ENCODE data around the gene FBXL7. TPM values are rescaled to one million over a fixed set of nuclear protein-coding genes. Genes with fewer than 3 reads are reported as not detected.

The FBXL7 gene
- total and polyA plus RNA-seq, 9 of the 15 experiments (the other 6 are each of a cell fraction or from before 2014, with no cell fraction given) = 0.04 to 0.08 TPM; not detected in 7

GRCh38 chr5:15731699-15732098, 231.7 kb downstream of the FBXL7 start (continued):
- TF ChIP-seq STAT5B (CRISPR knock-in tag; IDR thresholded peaks at IDR 0.05) (no peak), MAFG (tag; conservative IDR thresholded peaks at IDR 0.05) (no peak)

- Histone ChIP-seq H3K4me2 (ENCODE audit: insufficient read depth, low read length) (no peak overlapping the region), H2AFZ (ENCODE audit: low read depth, low read length) (no peak overlapping the region), H4K20me1 (replicated peaks; ENCODE audit: control insufficient read depth, insufficient read depth, low read length) (no peaks in the 10 kb centered on the region), H3K4me3 (no peak overlapping the region), H3K9ac (ENCODE audit: insufficient read depth in 1 of 2, low read depth in 2 of 2, low read length in 2 of 2) (no peak overlapping the region), H3K27ac (ENCODE audit: extremely low read depth, low read depth, low read length) (no peak overlapping the region), H3K79me2 (ENCODE audit: control insufficient read depth, insufficient read depth, low read length) (no peaks in the 10 kb centered on the region), H3K9me1 (ENCODE audit: control insufficient read depth, insufficient read depth, low read length) (no peaks in the 10 kb centered on the region), H3K36me3 (ENCODE audit: control insufficient read depth, insufficient read depth, low read length) (no peaks in the 10 kb centered on the region), H3K27me3 (ENCODE audit: control insufficient read depth in 2 of 2, insufficient read depth in 2 of 2, low read length in 2 of 2) (no peaks in the 10 kb centered on the region), H3K9me3 (replicated peaks; ENCODE audit: control insufficient read depth, insufficient read depth, low read depth, low read length) (no peaks in the 10 kb centered on the region; the same call in 1 of the 2 replicates), H3K4me1 (replicated peaks in 1 of 2; ENCODE audit: control insufficient read depth in 2 of 2, insufficient read depth in 2 of 2, low read length in 2 of 2) (no peaks in the 10 kb centered on the region)
- no peak for TF ChIP-seq PTTG1 (tag; IDR thresholded peaks at IDR 0.05; ENCODE audit: low read depth)
- no peak for TF ChIP-seq ZNF639 (CRISPR knock-in tag; conservative IDR thresholded peaks at IDR 0.05 in 1 of 2, IDR thresholded peaks at IDR 0.05 in 1 of 2)
- intact Hi-C loops (cut with micrococcal nuclease) = no loop called here
- FAIRE-seq = no peak
- BruUV-seq (replicated peaks) = no TSS peak
- no peak for ATAC-seq
- 0% methylated on average over 7 of the region's 7 CpGs for WGBS (ENCODE audit: insufficient coverage, low coverage, missing lambda C conversion rate)
- no peak for DNase-seq (ENCODE audit: extremely low read depth in 1 of 4, low spot score in 3 of 4)
- ChIA-PET POLR2A (no interaction called here), CTCF (ENCODE audit: low intra/inter-chr PET ratio) (no interaction called here)
- in situ Hi-C loops (cut with MboI) = no loop called here
Observed at GRCh38 chr5:15734058-15734457, 234.1 kb downstream of the FBXL7 start.

Data from K562 (cell line).